Duodenal mucosa (tissue), 2 donors: ENCODE results near the gene SOX4.

ENCODE experiments used
- H3K27ac ChIP-seq: one replicate; pipeline ENCODE4 v1.7.0; 2013; ENCODE audit warnings: low read depth, low read length
- H3K27me3 ChIP-seq, 2 donors: one replicate each; pipeline ENCODE4 v1.7.0; 2013; ENCODE audit warnings: low read length in 2 of 2, control low read depth in 1 of 2; ENCODE audit not compliant: insufficient read depth in 2 of 2, control insufficient read depth in 1 of 2
- H3K36me3 ChIP-seq, 2 donors: one replicate each; pipeline ENCODE4 v1.7.0; 2013; ENCODE audit warnings: low read length in 2 of 2, control low read depth in 1 of 2; ENCODE audit not compliant: insufficient read depth in 2 of 2, control insufficient read depth in 1 of 2
- H3K4me1 ChIP-seq, 2 donors: one replicate each; pipeline ENCODE4 v1.7.0; 2013; ENCODE audit warnings: low read length in 2 of 2, control low read depth in 1 of 2; ENCODE audit not compliant: insufficient read depth in 2 of 2, control insufficient read depth in 1 of 2
- H3K4me3 ChIP-seq, 2 donors: one replicate each; pipeline ENCODE4 v1.7.0; 2013; ENCODE audit warnings: low read length in 2 of 2, low read depth in 1 of 2
- H3K9ac ChIP-seq, 2 donors: one replicate each; pipeline ENCODE4 v1.7.0; 2013; ENCODE audit warnings: low read length in 2 of 2, low read depth in 1 of 2
- H3K9me3 ChIP-seq, 2 donors: one replicate each; pipeline ENCODE4 v1.7.0; 2013; ENCODE audit warnings: low read length in 2 of 2, control low read depth in 1 of 2; ENCODE audit not compliant: control insufficient read depth in 1 of 2

The SOX4 gene

GRCh38 chr6:21592953-21593352 is 598 bp upstream of the SOX4 start:
- no peaks in the 10 kb centered on the region for H3K27me3 ChIP-seq
- H3K36me3 ChIP-seq: no peaks in the 10 kb centered on the region
- no peak overlapping the region for H3K27ac ChIP-seq
- H3K4me3 ChIP-seq: peak overlapping the region; percentile 95 to 98
- H3K9ac ChIP-seq: peak overlapping the region in 1 of 2 donors; percentile 16
- H3K4me1 ChIP-seq: peaks cover 8 to 18% of the 10 kb centered on the region in 2 donors
- H3K9me3 ChIP-seq: no peaks in the 10 kb centered on the region

GRCh38 chr6:21593927-21594415 is 420 bp downstream of the SOX4 start:
- Histone ChIP-seq H3K9me3 (no peaks in the 10 kb centered on the region), H3K36me3 (no peaks in the 10 kb centered on the region), H3K27ac (peak overlapping the region; percentile 87), H3K4me1 (peaks cover 9 to 28% of the 10 kb centered on the region in 2 donors), H3K4me3 (peak overlapping the region; percentile 95 to 98), H3K9ac (peak overlapping the region; percentile 87 to 92), H3K27me3 (no peaks in the 10 kb centered on the region)

- H3K4me3 ChIP-seq: peak overlapping the region; percentile 95 to 98
- peak overlapping the region; percentile 87 for H3K27ac ChIP-seq
- peaks cover 0 to 3% of the 10 kb centered on the region in 2 donors for H3K36me3 ChIP-seq
- peaks cover 12 to 26% of the 10 kb centered on the region in 2 donors for H3K4me1 ChIP-seq
- no peaks in the 10 kb centered on the region for H3K27me3 ChIP-seq
- peak overlapping the region; percentile 87 to 92 for H3K9ac ChIP-seq
- H3K9me3 ChIP-seq: no peaks in the 10 kb centered on the region
These were observed 1.1 kb downstream of the SOX4 start for GRCh38 chr6:21594416-21595281.

- H3K4me1 ChIP-seq: peaks cover 12 to 22% of the 10 kb centered on the region in 2 donors
- no peaks in the 10 kb centered on the region for H3K27me3 ChIP-seq
- peak overlapping the region; percentile 76 to 87 for H3K9ac ChIP-seq
- peak overlapping the region; percentile 95 to 98 for H3K4me3 ChIP-seq
- no peaks in the 10 kb centered on the region for H3K9me3 ChIP-seq
- H3K27ac ChIP-seq: peak overlapping the region; percentile 87
- peaks cover 0 to 3% of the 10 kb centered on the region in 2 donors for H3K36me3 ChIP-seq
These were observed 2.0 kb downstream of the SOX4 start for GRCh38 chr6:21595285-21596144.

GRCh38 chr6:21596145-21596948 is 2.8 kb downstream of the SOX4 start:
- Histone ChIP-seq H3K27me3 (no peaks in the 10 kb centered on the region), H3K9me3 (no peaks in the 10 kb centered on the region), H3K27ac (peak overlapping the region; percentile 87), H3K4me1 (peaks cover 12 to 22% of the 10 kb centered on the region in 2 donors), H3K4me3 (peak overlapping the region; percentile 95 to 98), H3K9ac (peak overlapping the region; percentile 76 to 87), H3K36me3 (peaks cover 0 to 3% of the 10 kb centered on the region in 2 donors)

GRCh38 chr6:21596949-21597682 is 3.6 kb downstream of the SOX4 start:
- peak overlapping the region; percentile 95 to 98 for H3K4me3 ChIP-seq
- peak overlapping the region; percentile 76 to 87 for H3K9ac ChIP-seq
- no peaks in the 10 kb centered on the region for H3K27me3 ChIP-seq
- no peaks in the 10 kb centered on the region for H3K9me3 ChIP-seq
- H3K4me1 ChIP-seq: peaks cover 12 to 22% of the 10 kb centered on the region in 2 donors
- H3K36me3 ChIP-seq: peaks cover 0 to 3% of the 10 kb centered on the region in 2 donors
- H3K27ac ChIP-seq: no peak overlapping the region

- peak overlapping the region in 1 of 2 donors; percentile 72 for H3K9ac ChIP-seq
- H3K9me3 ChIP-seq: no peaks in the 10 kb centered on the region
- H3K36me3 ChIP-seq: peaks cover 0 to 3% of the 10 kb centered on the region in 2 donors
- no peaks in the 10 kb centered on the region for H3K27me3 ChIP-seq
- peaks cover 8 to 18% of the 10 kb centered on the region in 2 donors for H3K4me1 ChIP-seq
- H3K27ac ChIP-seq: no peak overlapping the region
- H3K4me3 ChIP-seq: peak overlapping the region; percentile 81 to 95
These were observed 4.5 kb downstream of the SOX4 start for GRCh38 chr6:21597801-21598673.

GRCh38 chr6:21598674-21599023 is 5.1 kb downstream of the SOX4 start:
- H3K4me3 ChIP-seq: peak overlapping the region; percentile 81 to 95
- no peak overlapping the region for H3K9ac ChIP-seq
- no peaks in the 10 kb centered on the region for H3K9me3 ChIP-seq
- H3K36me3 ChIP-seq: peaks cover 0 to 3% of the 10 kb centered on the region in 2 donors
- H3K27me3 ChIP-seq: no peaks in the 10 kb centered on the region
- no peak overlapping the region for H3K27ac ChIP-seq
- peaks cover 6 to 14% of the 10 kb centered on the region in 2 donors for H3K4me1 ChIP-seq
